Neural cell (in vitro differentiated cells): ENCODE data around the gene CMTM5.

Experiments used
- CTCF ChIP-seq: fragments of 450-650 bp; IDR thresholded peaks from 2 replicates; pipeline ENCODE4 v1.5.1; 2014; ENCODE audit warnings: antibody characterized with exemption, mild to moderate bottlenecking, moderate library complexity; ENCODE audit not compliant: poor library complexity, severe bottlenecking
- EP300 ChIP-seq: fragments of 450-650 bp; conservative IDR thresholded peaks from 2 replicates; pipeline ENCODE4 v1.6.1; 2014; ENCODE audit warnings: antibody characterized with exemption, mild to moderate bottlenecking, moderate library complexity; ENCODE audit not compliant: poor library complexity, severe bottlenecking
- EZH2 ChIP-seq: fragments of 200-600, 300-800 bp; shearing (Covaris generic), sonication (generic); IDR thresholded peaks from 2 replicates; pipeline ENCODE4 v1.6.1; 2014; ENCODE audit warnings: antibody characterized with exemption, low read length, borderline replicate concordance, mild to moderate bottlenecking; ENCODE audit not compliant: insufficient read depth, poor library complexity, severe bottlenecking
- MXI1 ChIP-seq: fragments of 450-650 bp; conservative IDR thresholded peaks from 2 replicates; pipeline ENCODE4 v1.6.1; 2014; ENCODE audit warnings: antibody characterized with exemption, mild to moderate bottlenecking; ENCODE audit not compliant: poor library complexity, severe bottlenecking
- POLR2AphosphoS5 ChIP-seq: IDR thresholded peaks from 2 replicates; pipeline ENCODE4 v1.6.1; 2012
- REST ChIP-seq: IDR thresholded peaks from 2 replicates; pipeline ENCODE4 v1.6.1; 2012; ENCODE audit warnings: borderline replicate concordance
- SMC3 ChIP-seq: fragments of 450-650 bp; conservative IDR thresholded peaks from 2 replicates; pipeline ENCODE4 v1.6.1; 2014; ENCODE audit warnings: antibody characterized with exemption, mild to moderate bottlenecking, moderate library complexity; ENCODE audit not compliant: poor library complexity
- TAF1 ChIP-seq: IDR thresholded peaks from 2 replicates; pipeline ENCODE4 v1.6.1; 2012; ENCODE audit warnings: low read depth

DNA sequence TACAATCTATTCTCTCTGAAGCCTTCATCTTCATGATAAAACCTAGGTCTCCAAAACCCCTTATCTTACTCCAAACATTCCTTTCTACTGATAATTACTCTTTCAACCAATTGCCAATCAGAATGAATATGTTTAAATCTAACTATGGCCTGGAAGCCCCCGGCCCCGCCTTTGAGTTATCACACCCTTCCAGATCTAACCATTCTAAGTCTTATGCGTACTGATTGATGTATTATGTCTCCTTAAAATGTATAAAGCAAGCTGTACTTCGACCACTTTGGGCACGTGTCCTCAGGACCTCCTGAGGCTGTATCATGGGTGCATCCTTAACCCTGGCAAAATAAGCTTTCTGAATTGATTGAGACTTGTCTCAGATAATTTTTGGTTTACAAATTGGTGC, 41.2 kb upstream of the CMTM5 start:
- TF ChIP-seq REST: no peak
- no peak for TF ChIP-seq POLR2AphosphoS5
- TF ChIP-seq CTCF: no peak
- no peak for TF ChIP-seq EZH2
- no peak for TF ChIP-seq TAF1
- no peak for TF ChIP-seq SMC3
- no peak for TF ChIP-seq EP300
- TF ChIP-seq MXI1: no peak
